Right kidney (tissue), 1 donor: ENCODE results near the gene DST.

ENCODE experiments used
- DNase-seq: peaks from one replicate; pipeline ENCODE4 v3.0.0-alpha.2; 2016

Gene DST

GRCh38 chr6:56536536-56536935, 106.2 kb downstream of the DST start:
- DNase-seq = no peak

DNA sequence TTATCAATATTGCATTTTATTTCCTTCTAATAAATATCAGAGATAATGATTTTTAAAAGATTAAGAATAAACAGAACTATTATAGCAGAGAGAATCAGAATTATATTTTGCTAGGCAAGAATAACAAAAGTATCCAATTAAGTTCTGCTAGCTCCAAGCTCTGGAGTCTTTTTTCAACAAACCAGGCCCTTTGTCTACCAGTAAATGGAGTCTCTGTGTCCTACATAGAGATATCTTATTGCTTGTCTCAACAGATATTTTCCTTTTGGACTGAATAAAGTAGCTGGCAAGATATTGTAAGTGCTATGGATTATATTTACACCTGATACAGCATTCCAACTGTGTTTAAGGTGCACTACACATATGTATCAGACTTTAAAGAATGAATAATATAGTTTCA, 107.1 kb downstream of the DST start:
- DNase-seq = no peak

DNA sequence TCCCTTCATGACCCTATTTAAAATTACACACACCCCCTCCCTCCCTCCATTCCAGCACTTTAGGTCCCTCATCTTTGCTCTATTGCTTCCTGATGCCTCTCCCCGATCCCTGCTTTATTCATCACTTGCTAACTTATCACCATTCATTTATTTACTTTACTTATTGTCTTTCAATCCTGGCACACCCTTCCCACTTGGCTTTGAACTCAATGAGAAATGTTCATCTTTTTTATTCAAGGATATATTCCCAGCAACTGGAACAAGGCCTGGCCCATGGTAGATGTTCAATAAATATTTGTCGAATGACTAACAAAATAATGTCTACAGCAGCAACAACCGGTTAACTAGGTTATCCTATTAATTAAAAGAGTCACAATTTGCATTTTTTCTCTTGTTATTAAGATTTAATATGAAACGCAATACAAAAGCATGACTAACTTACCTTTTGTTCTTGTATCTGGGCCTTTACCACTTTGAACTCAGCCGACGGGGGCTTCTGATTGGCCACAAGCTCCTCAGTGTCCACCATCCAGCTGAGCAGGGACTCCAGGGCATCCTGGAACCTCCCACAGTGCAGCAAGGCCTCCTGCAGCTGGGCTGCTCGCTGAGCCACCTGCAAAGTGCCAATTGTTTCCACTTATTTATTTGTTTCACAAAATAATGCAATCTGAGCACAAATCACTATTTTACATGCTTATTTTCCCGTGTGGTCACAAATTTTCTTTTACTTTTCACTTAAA, 107.8 kb downstream of the DST start:
- DNase-seq = no peak

- no peak for DNase-seq
These were observed 109.7 kb downstream of the DST start for GRCh38 chr6:56532766-56533551.

GRCh38 chr6:56531839-56532595, 110.7 kb downstream of the DST start:
- DNase-seq = no peak

- DNase-seq = peak; percentile 33
These were observed 113.0 kb downstream of the DST start for GRCh38 chr6:56529594-56530191.

- no peak for DNase-seq
These were observed 114.3 kb downstream of the DST start for GRCh38 chr6:56528412-56528841.

- DNase-seq = no peak
These were observed 114.8 kb downstream of the DST start for GRCh38 chr6:56527934-56528333.

GRCh38 chr6:56526860-56527544, 115.7 kb downstream of the DST start:
- no peak for DNase-seq

DNA sequence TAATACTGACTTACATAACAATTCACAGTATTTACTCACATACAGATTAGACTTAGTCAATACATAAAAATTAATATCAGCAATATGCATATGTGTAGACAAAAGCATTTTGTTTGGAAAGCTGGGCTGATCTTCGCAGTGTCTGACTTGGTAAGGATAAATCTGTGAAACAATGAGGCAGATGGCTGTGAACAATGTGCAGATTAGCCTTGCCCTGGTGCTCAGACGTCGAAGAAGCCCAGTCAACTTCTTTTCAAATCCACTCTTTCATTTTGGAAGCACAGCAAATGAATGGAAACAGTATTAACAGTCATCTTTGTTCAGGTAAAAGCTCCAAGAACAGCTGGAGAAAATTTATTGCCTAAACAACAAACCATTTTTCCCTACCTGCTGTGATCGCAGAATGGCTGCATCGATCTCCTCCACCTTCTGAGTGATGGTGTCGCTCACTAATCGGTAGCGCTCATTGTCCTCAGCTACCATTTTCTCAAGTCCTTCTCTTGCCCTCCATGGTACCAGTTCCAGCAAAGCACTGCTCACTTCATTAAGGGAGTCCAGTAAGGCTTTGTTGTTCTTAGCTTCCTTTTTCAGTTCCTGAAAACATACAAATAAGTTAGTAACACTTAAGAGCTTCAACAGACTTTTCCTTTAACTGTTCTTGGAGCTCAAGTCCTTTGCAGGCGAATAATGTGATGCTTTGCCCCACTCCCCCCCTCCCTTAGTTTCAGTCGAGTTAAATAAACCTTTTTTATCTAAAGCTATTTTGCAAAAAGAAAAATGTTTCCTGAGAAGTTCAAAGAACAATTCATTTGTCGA, 116.5 kb downstream of the DST start:
- DNase-seq = no peak

DNA sequence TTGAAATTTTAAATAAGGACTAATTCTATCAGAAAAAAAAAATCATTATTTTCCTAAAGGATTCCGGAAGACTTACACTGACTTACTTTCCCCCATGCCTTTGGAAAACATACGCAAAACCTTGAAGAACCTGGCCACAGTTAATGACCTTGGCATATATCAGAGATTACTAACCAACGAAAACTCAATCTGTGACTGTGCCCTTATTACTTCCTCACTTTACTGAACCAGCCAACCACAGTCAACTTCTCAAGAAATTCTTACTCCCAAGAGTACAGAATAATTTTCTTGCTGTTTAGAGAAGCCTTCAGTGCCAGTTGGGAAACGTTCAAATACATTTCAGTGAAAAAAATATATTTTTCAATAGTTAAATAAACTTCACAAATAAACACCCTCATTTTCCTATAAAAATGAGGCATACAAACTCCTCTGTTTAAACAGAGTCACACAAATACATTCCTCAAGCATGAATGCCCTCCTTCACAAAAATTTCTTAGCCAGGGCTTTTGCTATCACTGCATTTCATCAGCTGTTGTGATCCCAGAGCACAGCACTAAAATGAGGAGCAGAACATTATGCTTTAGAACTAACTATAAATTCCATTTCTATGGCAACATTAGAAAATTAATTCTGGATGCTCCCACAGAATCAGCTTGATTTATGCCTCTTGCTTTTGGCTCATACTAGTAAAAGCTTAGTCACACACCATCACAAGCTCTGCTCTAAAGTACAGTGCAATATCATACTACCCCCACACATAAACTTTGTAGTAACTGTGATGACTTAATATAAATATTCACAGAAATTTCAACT, 117.6 kb downstream of the DST start:
- DNase-seq = no peak

GRCh38 chr6:56522495-56523270, 120.0 kb downstream of the DST start:
- DNase-seq = no peak

DNA sequence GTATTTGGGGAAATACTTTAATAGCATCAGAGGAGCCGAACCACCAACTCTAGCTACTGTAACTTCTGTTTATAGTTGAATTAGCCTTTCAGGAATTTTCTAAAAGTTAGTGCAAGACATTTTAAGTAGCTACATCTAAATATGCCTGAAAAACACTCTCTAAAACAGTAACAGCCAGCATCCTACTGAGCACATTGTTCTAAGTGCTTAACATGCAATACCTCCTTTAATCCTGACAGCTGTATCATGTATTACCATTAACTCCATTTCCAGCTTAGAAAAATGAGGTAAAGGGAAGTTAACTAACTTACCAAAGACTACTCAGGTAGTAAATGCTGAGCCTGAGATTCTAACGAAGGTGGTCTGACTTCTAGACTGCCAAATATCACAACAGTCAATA, 120.7 kb downstream of the DST start:
- no peak for DNase-seq

- no peak for DNase-seq
These were observed 121.2 kb downstream of the DST start for GRCh38 chr6:56521454-56521853.

GRCh38 chr6:56520218-56520617, 122.5 kb downstream of the DST start:
- DNase-seq = no peak

- no peak for DNase-seq
These were observed 123.5 kb downstream of the DST start for GRCh38 chr6:56518995-56519767.

- no peak for DNase-seq
These were observed 125.4 kb downstream of the DST start for GRCh38 chr6:56517155-56517745.

DNA sequence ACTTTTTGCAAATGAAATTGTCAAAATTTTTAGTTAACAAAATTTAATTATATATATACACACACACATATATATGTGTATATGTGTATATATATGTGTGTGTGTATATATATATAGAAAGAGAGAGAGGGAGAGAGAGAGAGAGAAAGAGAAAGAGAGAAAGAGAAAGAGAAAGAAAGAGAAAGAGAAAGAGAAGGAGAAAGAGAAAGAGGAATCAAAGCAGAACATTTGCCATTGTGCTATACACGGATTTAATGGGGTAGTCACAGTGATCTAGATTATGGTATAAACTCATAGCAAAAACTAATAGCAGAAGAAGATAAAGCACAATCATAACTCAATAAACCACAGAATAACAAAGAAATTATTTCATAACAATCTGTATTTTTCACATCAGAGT, 126.7 kb downstream of the DST start:
- no peak for DNase-seq
